SK-N-SH treated with all-trans-retinoic acid at 6 μM for 48 hours (cell line): ENCODE results near the gene GPHN.

Experiments used
- ATAC-seq: fragments of 200-7000 bp; cut with Tn5 transposase; 3 replicates; pipeline ENCODE4 v1.9.1; 2020; ENCODE audit warnings: mild to moderate bottlenecking, moderate library complexity
- ARNTL ChIP-seq: fragments of 450-650 bp; formaldehyde crosslinking; IDR thresholded peaks from 2 replicates; pipeline ENCODE4 v1.5.0; 2020; ENCODE audit warnings: low read depth, mild to moderate bottlenecking, moderate library complexity, borderline replicate concordance
- BACH2 ChIP-seq: fragments of 250-450 bp; sonication (Bioruptor Pico); IDR thresholded peaks from 2 replicates; pipeline ENCODE4 v1.9.0; 2021; ENCODE audit warnings: mild to moderate bottlenecking, borderline replicate concordance
- CSDC2 ChIP-seq: fragments of 250-450 bp; sonication (Bioruptor Pico); IDR thresholded peaks from 2 replicates; pipeline ENCODE4 v1.5.0; 2020; ENCODE audit warnings: mild to moderate bottlenecking, moderate library complexity
- CSRNP3 ChIP-seq: fragments of 250-450 bp; sonication (Bioruptor Pico); IDR thresholded peaks from 2 replicates; pipeline ENCODE4 v1.5.1; 2021; ENCODE audit warnings: mild to moderate bottlenecking, moderate library complexity
- GLIS3 ChIP-seq: fragments of 250-450 bp; sonication (Bioruptor Pico); IDR thresholded peaks from 2 replicates; pipeline ENCODE4 v1.5.0; 2020; ENCODE audit warnings: mild to moderate bottlenecking, moderate library complexity
- ISL1 ChIP-seq: fragments of 250-450 bp; sonication (Bioruptor Pico); IDR thresholded peaks from 2 replicates; pipeline ENCODE4 v2.1.2; 2022; ENCODE audit warnings: mild to moderate bottlenecking, moderate library complexity
- OSR1 ChIP-seq: fragments of 250-450 bp; sonication (Bioruptor Pico); IDR thresholded peaks from 2 replicates; pipeline ENCODE4 v1.8.0; 2022; ENCODE audit warnings: moderate library complexity, mild to moderate bottlenecking, inconsistent platforms
- PATZ1 ChIP-seq: fragments of 250-450 bp; sonication (Bioruptor Pico); IDR thresholded peaks from 2 replicates; pipeline ENCODE4 v1.8.0; 2020; ENCODE audit warnings: mild to moderate bottlenecking, moderate library complexity, borderline replicate concordance
- PPARA ChIP-seq: fragments of 250-450 bp; sonication (Bioruptor Pico); IDR thresholded peaks from 2 replicates; pipeline ENCODE4 v1.5.0; 2020; ENCODE audit warnings: mild to moderate bottlenecking, borderline replicate concordance
- RARB ChIP-seq: fragments of 250-450 bp; sonication (Bioruptor Pico); IDR thresholded peaks from 2 replicates; pipeline ENCODE4 v1.8.0; 2021; ENCODE audit warnings: mild to moderate bottlenecking, moderate library complexity
- SNAI2 ChIP-seq: fragments of 250-450 bp; sonication (Bioruptor Pico); IDR thresholded peaks from 2 replicates; pipeline ENCODE4 v1.5.0; 2020; ENCODE audit warnings: mild to moderate bottlenecking, moderate library complexity
- TCF4 ChIP-seq: fragments of 250-450 bp; sonication (Bioruptor Pico); IDR thresholded peaks from 2 replicates; pipeline ENCODE4 v1.8.0; 2021; ENCODE audit warnings: mild to moderate bottlenecking, moderate library complexity, borderline replicate concordance
- ZC3H10 ChIP-seq: fragments of 250-450 bp; sonication (Bioruptor Pico); IDR thresholded peaks from 2 replicates; pipeline ENCODE4 v1.5.1; 2021; ENCODE audit warnings: mild to moderate bottlenecking, moderate library complexity
- ZFP3 ChIP-seq: fragments of 250-450 bp; sonication (Bioruptor Pico); IDR thresholded peaks from 2 replicates; pipeline ENCODE4 v1.5.0; 2020; ENCODE audit warnings: mild to moderate bottlenecking, moderate library complexity
- ZFP30 ChIP-seq: fragments of 450-650 bp; formaldehyde crosslinking; IDR thresholded peaks from 2 replicates; pipeline ENCODE4 v1.5.0; 2022; ENCODE audit warnings: mild to moderate bottlenecking, moderate library complexity
- ZNF565 ChIP-seq: fragments of 450-650 bp; formaldehyde crosslinking; conservative IDR thresholded peaks from 2 replicates; pipeline ENCODE4 v1.5.0; 2020; ENCODE audit warnings: low read depth, mild to moderate bottlenecking, moderate library complexity
- ZNF70 ChIP-seq: fragments of 450-650 bp; formaldehyde crosslinking; IDR thresholded peaks from 2 replicates; pipeline ENCODE4 v1.5.0; 2020; ENCODE audit warnings: mild to moderate bottlenecking, moderate library complexity
- ZNF8 ChIP-seq: fragments of 450-650 bp; formaldehyde crosslinking; IDR thresholded peaks from 2 replicates; pipeline ENCODE4 v1.5.0; 2020; ENCODE audit warnings: mild to moderate bottlenecking, moderate library complexity
- TF ChIP-seq, protein P1 (sequence below): fragments of 250-450 bp; sonication (Bioruptor Pico); IDR thresholded peaks from 2 replicates; pipeline ENCODE4 v1.8.0; 2021; ENCODE audit warnings: low read depth, mild to moderate bottlenecking, moderate library complexity, borderline replicate concordance
- TF ChIP-seq, protein P2 (sequence below): fragments of 250-450 bp; sonication (Bioruptor Pico); IDR thresholded peaks from 2 replicates; pipeline ENCODE4 v1.5.1; 2020; ENCODE audit warnings: low read depth, mild to moderate bottlenecking, moderate library complexity

GPHN gene

DNA sequence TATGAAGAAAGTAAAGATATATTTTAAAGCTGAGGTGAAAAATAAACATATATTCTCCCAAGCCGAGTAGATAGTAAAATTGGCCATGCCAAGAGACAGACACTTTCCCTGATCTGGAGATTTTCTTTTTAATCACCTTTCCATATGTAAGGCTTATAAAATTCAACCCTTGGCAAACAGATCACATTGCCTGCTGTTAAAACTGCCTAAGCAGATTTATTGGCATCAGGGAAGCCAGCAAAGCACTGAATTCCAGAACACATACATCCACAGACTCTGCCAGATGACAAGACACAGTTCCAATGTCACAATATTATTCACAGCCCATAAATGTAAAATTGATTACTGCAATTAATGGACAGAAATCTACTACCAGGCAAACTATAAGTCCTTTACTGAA lies 603.1 kb downstream of the GPHN start:
- ATAC-seq: no peak; the same call in 2 of the 3 replicates

GRCh38 chr14:67112344-67112743 lies 604.4 kb downstream of the GPHN start:
- TF ChIP-seq GLIS3 (no peak), ARNTL (CRISPR knock-in tag) (no peak), ZC3H10 (CRISPR knock-in tag) (no peak), PATZ1 (CRISPR knock-in tag) (no peak), RARB (CRISPR knock-in tag) (no peak), TCF4 (CRISPR knock-in tag) (no peak), OSR1 (no peak), ISL1 (no peak), ZNF565 (CRISPR knock-in tag) (no peak), SNAI2 (CRISPR knock-in tag) (no peak), ZFP3 (CRISPR knock-in tag) (no peak), CSDC2 (CRISPR knock-in tag) (no peak)
- TF ChIP-seq, protein P1, sequence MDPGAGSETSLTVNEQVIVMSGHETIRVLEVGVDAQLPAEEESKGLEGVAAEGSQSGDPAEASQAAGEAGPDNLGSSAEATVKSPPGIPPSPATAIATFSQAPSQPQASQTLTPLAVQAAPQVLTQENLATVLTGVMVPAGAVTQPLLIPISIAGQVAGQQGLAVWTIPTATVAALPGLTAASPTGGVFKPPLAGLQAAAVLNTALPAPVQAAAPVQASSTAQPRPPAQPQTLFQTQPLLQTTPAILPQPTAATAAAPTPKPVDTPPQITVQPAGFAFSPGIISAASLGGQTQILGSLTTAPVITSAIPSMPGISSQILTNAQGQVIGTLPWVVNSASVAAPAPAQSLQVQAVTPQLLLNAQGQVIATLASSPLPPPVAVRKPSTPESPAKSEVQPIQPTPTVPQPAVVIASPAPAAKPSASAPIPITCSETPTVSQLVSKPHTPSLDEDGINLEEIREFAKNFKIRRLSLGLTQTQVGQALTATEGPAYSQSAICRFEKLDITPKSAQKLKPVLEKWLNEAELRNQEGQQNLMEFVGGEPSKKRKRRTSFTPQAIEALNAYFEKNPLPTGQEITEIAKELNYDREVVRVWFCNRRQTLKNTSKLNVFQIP (CRISPR knock-in tag): no peak
- ATAC-seq: no peak

More for the DNA sequence above, 603.1 kb downstream of the GPHN start:
- peak; percentile 40; the same call in 1 of the 2 replicates for TF ChIP-seq ISL1
- TF ChIP-seq, protein P2, sequence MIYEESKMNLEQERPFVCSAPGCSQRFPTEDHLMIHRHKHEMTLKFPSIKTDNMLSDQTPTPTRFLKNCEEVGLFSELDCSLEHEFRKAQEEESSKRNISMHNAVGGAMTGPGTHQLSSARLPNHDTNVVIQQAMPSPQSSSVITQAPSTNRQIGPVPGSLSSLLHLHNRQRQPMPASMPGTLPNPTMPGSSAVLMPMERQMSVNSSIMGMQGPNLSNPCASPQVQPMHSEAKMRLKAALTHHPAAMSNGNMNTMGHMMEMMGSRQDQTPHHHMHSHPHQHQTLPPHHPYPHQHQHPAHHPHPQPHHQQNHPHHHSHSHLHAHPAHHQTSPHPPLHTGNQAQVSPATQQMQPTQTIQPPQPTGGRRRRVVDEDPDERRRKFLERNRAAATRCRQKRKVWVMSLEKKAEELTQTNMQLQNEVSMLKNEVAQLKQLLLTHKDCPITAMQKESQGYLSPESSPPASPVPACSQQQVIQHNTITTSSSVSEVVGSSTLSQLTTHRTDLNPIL (CRISPR knock-in tag): no peak

DNA sequence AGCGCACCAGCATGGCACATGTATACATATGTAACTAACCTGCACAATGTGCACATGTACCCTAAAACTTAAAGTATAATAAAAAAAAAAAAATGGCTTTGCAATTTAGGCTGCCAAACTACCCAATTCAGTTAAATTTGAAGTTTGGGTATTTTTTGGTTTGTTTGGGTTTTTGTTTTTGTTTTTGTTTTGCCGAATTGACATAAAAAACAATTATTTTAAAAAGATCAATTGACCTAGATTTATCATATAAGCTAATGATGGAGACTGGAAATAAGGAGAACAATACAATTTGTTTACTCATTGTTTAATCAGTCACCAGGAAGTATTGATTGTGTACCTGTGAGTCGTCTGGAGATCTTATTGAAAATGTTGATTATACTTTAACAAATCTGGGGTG lies 619.2 kb downstream of the GPHN start:
- TF ChIP-seq ZC3H10 (CRISPR knock-in tag): no peak
- no peak for TF ChIP-seq ISL1
- no peak for TF ChIP-seq OSR1
- ATAC-seq: no peak

DNA sequence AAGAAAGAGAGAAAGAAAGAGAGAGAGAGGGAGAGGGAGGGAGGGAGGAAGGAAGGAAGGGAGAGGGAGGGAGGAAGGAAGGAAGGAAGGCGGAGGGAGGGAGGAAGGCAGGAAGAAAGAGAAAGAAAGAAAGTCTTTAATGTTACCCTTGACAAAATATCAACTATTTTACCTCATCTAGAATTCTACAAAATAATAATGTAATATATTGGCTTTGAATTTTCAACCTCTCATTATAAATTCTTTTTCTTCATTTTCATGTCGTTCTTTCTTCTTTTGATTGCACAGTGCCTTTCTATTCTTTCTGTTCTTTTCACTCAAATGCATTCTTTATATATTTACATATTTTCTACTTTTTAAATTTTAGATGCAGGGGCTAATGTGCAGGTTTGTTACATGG lies 621.8 kb downstream of the GPHN start:
- TF ChIP-seq OSR1: no peak
- no peak for TF ChIP-seq CSDC2 (CRISPR knock-in tag)
- no peak for TF ChIP-seq CSRNP3 (CRISPR knock-in tag)
- no peak for TF ChIP-seq GLIS3
- no peak for TF ChIP-seq ZNF8 (CRISPR knock-in tag)
- no peak for TF ChIP-seq ZNF70
- no peak for TF ChIP-seq PPARA
- no peak for TF ChIP-seq ZFP3 (CRISPR knock-in tag)
- TF ChIP-seq ZFP30 (CRISPR knock-in tag): no peak
- TF ChIP-seq, protein P1 (CRISPR knock-in tag): no peak
- no peak for TF ChIP-seq RARB (CRISPR knock-in tag)
- TF ChIP-seq BACH2 (CRISPR knock-in tag): no peak
- no peak for TF ChIP-seq PATZ1 (CRISPR knock-in tag)
- ATAC-seq: no peak
